ENCODE results near the gene PLEKHM3.
A peak's percentile ranks its signal among the peaks of the same experiment; 100 is the strongest.
"Not testable (repeated sequence)": the region's sequence is repeated elsewhere in the genome, so short reads cannot be mapped to it uniquely, and the experiment has no call there.

Gene PLEKHM3

DNA sequence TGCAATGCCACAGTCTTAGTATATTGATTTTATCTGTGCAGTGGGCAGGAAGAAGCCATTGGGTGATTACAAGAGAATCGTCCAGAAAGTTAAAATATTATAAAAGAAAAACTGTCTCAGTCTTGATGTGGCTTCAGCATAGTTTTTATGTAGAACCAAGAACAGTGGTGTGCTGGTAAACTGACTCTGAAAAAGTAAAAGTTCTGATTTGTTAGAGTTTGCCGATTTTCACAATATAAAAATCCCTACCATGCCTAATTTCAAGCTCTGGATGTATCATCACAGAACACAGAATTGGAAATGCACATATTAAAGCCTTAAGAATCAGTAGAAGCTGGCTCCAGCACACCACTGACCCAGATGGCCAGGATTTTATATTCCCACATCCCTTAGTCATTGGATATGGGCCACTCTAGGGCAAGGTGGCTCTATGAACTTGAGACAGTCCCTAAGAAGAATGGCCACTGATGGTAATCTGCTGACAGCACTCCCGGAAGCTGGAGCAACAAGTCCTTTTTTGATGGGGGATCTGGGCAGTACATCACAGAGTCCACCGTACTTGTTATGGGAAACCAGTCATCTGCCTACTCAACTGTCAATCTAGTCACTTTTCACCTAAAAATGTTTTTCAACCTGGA is 9.3 kb upstream of the PLEKHM3 start:
- DNase-seq, result no peak

DNA sequence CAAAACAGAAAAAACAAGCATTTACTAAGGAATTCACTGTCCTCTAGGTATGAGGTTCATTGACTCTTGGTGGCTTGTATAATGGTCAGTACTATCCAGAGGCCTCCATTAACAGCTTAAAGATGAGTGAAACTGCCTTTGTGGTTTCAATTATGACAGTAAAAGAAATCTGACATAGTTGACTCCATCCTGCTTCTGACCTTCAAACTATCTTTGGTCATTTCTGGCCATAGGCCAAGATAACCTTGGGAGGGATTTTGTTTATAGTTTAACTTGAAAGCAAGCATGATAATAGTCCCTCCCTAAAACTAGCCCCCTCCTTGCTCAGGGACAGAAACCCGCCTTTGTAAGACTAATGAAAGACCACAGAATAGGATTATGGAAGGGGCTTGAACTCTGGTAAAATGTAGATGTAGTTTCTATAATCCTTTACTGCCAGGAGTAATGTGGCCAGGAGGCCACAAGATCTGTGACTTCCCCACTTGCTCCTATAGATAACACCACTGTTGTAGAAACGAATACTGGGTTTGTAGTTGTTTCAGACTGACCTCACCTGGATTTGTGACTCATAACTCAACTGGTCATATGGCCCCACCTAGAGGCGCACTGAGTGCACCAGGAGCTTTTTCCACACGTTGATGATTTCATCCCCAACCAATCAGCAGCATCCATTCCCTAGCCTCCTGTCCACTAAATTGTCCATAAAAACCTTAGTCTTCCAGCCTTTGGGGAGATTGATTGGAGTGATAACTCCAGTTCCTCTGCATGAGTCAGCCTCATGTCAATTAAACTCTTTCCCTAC is 8.6 kb upstream of the PLEKHM3 start:
- no peak for DNase-seq

- DNase-seq, result no peak
These were observed 6.3 kb upstream of the PLEKHM3 start for GRCh38 chr2:208031608-208032019.

GRCh38 chr2:208025814-208026184 is 472 bp upstream of the PLEKHM3 start:
- DNase-seq, result peak; percentile 25

DNA sequence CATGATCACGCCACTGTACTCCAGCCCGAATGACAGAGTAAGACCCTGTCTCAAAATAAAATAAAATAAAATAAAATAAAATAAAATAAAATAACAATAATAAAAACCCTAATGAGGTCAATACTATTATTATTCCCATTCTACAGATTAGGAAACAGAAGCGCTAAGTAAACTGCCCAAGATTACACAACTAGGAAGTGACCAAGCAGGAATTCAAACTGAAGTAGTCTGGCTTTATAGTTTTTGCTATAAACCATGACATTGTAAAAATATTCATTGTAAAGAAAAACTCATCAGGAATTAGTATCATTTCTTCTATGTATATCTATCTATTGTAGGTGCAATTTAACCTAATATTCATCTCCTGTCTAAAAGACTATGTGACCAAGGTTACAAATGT is 1.2 kb downstream of the PLEKHM3 start:
- no peak for DNase-seq

DNA sequence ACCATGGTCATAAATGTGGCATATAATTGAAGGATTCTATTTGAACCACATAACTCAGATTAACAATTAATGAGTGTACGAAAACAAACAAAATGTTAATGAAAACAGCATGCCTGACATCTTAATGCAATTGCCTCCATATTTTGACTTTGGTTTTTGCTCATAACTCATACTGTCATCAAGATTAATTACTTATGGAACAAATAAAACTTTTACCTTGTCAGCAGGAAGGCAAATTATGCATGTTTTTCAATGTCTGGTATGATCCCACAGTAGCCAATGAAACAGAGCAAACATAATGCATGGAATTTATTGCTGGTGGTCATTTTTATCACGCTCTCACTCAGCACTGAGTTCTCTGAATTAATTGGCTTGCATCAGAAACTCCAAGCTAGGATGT is 5.1 kb downstream of the PLEKHM3 start:
- no peak for DNase-seq

GRCh38 chr2:208018124-208018712 is 7.1 kb downstream of the PLEKHM3 start:
- DNase-seq, result not testable (repeated sequence)

DNA sequence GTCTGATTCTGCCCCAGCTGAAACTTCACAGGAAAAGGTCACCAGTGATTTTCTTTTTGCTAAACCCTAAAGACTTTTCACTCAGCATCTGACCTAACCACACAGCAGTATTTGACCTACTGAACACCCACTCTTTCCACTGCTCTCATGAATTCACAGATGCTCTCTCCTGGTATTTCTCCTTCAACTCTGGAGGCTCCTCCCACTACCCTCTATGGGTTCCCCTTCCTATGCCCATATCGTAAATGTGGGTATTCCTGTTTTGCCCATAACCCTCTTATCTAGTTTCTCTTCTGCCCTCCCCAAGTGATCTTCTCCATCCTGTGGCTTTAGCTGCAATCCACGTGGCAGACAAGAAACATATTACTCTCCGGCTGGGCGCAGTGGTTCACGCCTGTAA is 7.6 kb downstream of the PLEKHM3 start:
- DNase-seq, result no peak

- no peak for DNase-seq
These were observed 9.9 kb downstream of the PLEKHM3 start for GRCh38 chr2:208015475-208015874.

- DNase-seq, result no peak
These were observed 11.8 kb downstream of the PLEKHM3 start for GRCh38 chr2:208013285-208014178.

DNA sequence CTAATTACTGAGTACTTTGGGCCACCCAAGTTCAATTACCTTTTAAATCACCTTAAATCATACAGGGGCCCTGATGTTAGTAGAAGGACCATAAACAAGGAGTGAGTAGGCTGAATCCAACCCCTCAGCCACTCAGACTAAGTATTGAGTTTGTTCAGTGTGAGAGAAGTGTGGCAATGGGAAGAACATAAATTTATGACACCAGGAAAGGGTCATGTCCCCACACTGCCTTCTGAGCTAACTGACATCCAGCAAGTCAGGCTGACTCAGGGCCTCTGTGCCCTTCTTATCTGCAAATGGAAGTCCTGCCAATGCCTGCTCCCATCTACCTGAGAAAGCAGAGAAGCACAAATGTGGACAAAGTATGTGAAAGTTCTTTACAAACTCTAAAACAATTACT is 12.9 kb downstream of the PLEKHM3 start:
- DNase-seq, result no peak

DNA sequence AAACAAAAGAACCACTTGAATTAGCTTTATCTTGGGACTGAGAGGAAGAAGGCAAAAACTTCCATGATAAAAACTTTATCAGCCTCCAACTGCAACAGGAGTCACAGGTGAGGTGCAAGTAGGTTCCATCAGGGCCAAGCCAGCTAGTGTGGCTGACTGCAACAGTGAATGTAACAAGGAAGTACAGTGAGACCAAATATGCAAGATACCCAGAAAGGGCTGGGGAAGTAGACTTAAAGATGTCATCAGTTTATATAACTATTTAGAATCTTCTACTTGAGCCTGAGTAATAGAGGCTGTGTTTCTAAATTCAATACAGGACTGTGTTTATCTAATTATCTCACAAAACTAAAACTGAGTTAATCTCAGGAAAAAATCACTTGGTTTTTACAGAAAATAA is 14.8 kb downstream of the PLEKHM3 start:
- DNase-seq, result no peak

GRCh38 chr2:208006833-208007232 is 18.5 kb downstream of the PLEKHM3 start:
- DNase-seq, result no peak

GRCh38 chr2:208006337-208006736 is 19.0 kb downstream of the PLEKHM3 start:
- no peak for DNase-seq

- DNase-seq, result no peak
These were observed 23.4 kb downstream of the PLEKHM3 start for GRCh38 chr2:208001924-208002323.

DNA sequence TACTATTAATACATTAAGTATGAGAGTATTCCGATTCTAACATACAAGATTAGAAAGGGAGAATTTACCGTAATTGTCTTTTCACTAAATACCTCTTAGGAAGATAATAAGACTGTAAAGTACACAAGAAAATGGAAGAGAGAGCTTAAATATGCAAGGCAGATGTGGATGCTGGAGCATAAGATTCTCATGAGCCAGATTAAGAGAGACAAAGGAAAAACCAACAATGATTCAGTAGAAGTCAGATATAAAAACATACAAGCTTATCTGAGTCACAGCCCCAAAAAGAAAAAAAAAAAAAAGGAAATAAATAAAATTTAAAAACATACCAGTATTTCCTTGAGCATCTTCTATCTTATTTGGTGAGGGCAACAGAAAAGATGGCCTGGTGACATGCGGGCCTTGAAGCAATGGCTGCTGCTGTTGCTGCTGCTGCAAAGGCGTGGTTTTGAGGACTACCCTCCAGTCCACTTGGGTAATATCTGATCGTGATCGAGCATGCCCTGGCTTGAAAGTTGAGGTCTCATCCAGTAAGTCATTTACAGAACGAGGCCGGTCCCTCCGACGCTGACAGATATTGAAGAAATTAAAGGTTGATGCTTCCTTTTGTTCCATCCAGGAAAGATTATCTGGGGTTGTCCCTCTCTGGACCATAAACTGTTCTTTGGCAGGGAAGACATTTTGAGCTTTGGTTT is 24.5 kb downstream of the PLEKHM3 start:
- DNase-seq, result no peak

DNA sequence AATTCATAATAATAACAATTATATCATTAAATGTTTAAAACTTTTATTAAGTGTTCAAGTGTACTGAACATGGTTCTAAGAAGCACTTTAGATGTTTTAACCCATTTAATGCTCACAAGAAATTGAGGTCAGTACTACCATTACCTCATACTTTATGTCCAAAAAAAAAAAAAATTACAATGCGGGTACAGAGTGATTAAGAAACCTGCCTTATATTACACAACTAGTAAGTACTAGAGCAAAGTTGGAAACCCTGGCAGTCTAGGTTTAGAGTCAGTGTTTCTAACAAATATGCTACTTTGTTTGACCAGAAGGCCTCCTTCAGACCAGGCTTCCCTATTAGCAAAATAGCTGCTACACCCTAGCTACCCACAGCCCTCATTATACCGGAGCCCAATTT is 28.5 kb downstream of the PLEKHM3 start:
- DNase-seq, result no peak

DNA sequence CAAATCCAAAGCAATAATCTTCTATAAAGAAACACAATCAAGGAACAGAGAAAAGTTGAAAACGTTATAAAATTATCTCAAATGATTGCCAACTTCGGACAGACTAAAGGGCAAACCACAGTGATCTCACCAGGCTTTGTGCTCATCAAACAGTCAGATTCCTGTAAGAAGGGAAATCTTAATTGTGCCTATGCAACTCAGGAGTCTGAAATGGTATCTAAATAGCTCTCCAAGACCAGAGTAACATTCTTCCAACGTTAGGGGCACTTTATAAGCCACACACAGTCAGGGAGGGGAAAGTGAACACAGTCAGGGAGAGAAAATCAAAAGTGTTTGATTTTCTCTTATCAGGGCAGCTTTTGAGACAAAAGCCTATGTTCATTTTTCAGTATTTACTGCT is 29.4 kb downstream of the PLEKHM3 start:
- no peak for DNase-seq

- no peak for DNase-seq
These were observed 32.1 kb downstream of the PLEKHM3 start for GRCh38 chr2:207993151-207993763.

- DNase-seq, result no peak
These were observed 33.4 kb downstream of the PLEKHM3 start for GRCh38 chr2:207991944-207992343.

- DNase-seq, result no peak
These were observed 34.5 kb downstream of the PLEKHM3 start for GRCh38 chr2:207990784-207991183.

DNA sequence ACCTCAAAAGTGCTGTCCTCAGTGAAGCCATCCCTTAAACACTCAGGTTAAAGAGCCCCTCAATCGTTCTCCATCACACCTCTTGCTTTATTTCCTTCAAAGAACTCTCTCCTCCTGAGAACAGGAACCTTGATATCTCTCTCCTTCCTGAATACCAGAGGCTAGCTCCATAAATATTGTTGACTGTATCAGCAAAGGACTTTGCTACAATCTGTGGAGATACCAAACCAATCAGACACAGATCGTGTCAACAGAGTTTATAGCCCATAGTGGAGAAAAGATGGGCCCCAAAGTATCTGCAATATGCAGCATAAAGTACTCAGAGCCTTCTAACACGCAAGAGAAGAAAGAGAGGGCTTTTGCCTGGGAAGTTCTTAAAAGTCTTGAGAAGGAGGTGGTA is 36.4 kb downstream of the PLEKHM3 start:
- no peak for DNase-seq

Measured in stimulated activated CD4-positive, alpha-beta T cell treated with anti-CD3 and anti-CD28 coated beads, Interleukin-4, amount 100 ng/mL, for 1 hour (primary cell).